ENCODE results near the gene TRIO. TPM values are rescaled to one million over a fixed set of nuclear protein-coding genes. Genes with fewer than 3 reads are reported as not detected.

Gene TRIO
- total and polyA plus RNA-seq, 2 of the 8 experiments (the other 6 are each of a cell fraction or from before 2014, with no cell fraction given): 35.1 to 69.1 TPM

DNA sequence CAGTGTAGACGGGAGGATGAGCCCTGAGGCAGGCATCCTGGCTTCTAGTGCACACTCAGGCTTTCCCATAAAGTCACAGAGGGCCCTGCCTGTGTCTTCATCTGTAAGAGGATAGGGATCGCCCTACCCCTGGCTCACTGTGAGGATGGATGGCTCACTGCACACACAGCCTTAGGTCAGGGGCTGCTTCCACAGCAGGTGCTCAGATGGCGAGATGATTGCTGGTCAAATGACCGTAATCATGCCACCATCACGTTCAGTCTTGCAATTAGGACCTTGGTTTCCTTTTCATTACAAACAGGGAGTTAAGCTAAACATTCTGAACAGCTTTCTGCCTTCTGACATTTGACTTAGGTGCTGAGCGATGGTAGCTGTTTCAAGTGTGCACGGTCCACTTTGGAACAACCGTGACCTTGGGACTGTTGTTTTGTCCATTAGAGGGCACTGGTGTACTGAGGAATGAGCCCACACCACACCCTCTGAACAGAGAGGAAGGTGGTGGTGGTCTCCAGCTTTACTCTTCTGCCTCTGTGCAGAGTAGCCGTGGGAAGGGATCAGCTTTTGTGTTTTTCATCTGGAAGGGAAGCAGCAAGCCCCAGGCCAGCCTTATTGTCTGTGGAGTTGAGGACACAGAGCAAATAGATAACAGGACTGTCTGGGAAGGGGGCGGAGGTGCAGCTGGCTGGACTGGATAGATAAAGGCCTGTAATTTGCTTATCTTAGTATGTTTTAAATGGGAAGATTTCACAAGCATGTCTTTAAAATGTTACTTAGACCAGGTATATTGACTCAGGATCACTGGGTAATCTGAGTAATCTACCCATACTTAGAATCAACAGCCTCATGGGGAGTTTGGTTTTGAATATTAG, 183.1 kb downstream of the TRIO start:
- no peak overlapping the region for H2AFZ ChIP-seq (ENCODE audit: low read length)
- H3K4me1 ChIP-seq (replicated peaks in 1 of 4; ENCODE audit: control insufficient read depth in 3 of 4, insufficient read depth in 4 of 4, low read length in 3 of 4): peaks cover 0 to 12% (median 1%) of the 10 kb centered on the region in 4 experiments; a peak in 3 of 7 replicates
- H3K18ac ChIP-seq (ENCODE audit: extremely low read depth, low read length): no peak overlapping the region
- no peak overlapping the region for H2BK20ac ChIP-seq (ENCODE audit: low read length)
- TF ChIP-seq SIN3A (conservative IDR thresholded peaks at IDR 0.05 in 1 of 2, IDR thresholded peaks at IDR 0.05 in 1 of 2; ENCODE audit: low read depth in 1 of 2, low read length in 2 of 2) (no peak), CTCF (IDR thresholded peaks at IDR 0.05; ENCODE audit: control extremely low read depth in 1 of 3, insufficient read depth in 1 of 3, low read depth in 1 of 3, low read length in 3 of 3) (peak; percentile 50 to 75 (median 59)), RAD21 (IDR thresholded peaks at IDR 0.05 in 1 of 2, conservative IDR thresholded peaks at IDR 0.05 in 1 of 2; ENCODE audit: low read depth in 2 of 2, low read length in 2 of 2) (peak; percentile 74 to 82)
- H3K56ac ChIP-seq (replicated peaks; ENCODE audit: insufficient read length, low read depth, low read length): no peak overlapping the region
- no peak overlapping the region for H3K14ac ChIP-seq (ENCODE audit: insufficient read length)
- ChIA-PET POLR2A (ENCODE audit: partially characterized antibody) (interaction anchor here (1.0 kb wide), 1 partner anchor 10 kb away, joined by 3 read pairs; no protein-coding TSS in a partner anchor), CTCF (ENCODE audit: partially characterized antibody) (interaction anchor here (0.6 to 10.5 kb wide), 32 partner anchors 9 to 349 kb away, joined by 3 to 155 read pairs (median 4); no protein-coding TSS in a partner anchor)
- H3K9ac ChIP-seq (replicated peaks in 1 of 4; ENCODE audit: extremely low read depth in 1 of 4, low read depth in 3 of 4, low read length in 3 of 4): no peak overlapping the region
- no peak overlapping the region for H3K23ac ChIP-seq (ENCODE audit: insufficient read length)
- DNase-seq (ENCODE audit: low read depth in 1 of 2, low spot score in 2 of 2) (no peak), FAIRE-seq (no peak)
- no peak overlapping the region for H3K4ac ChIP-seq (replicated peaks; ENCODE audit: insufficient read length, low read depth, low read length)
- H2BK15ac ChIP-seq (ENCODE audit: low read length): no peak overlapping the region
- 84% methylated on average over 10 of the region's 10 CpGs; no CpG with 5 or more reads in 1 of the 2 experiments for WGBS, 2 experiments (ENCODE audit: extremely low coverage in 1 of 2, insufficient coverage in 1 of 2, insufficient read length in 1 of 2, insufficient replicate concordance in 2 of 2, low coverage in 1 of 2, low lambda C conversion rate in 2 of 2, missing lambda C conversion rate in 1 of 2)
- peaks cover under 1 to 2% of the 10 kb centered on the region in 2 experiments; a peak in 2 of 4 replicates for H3K9me3 ChIP-seq (ENCODE audit: insufficient read depth in 2 of 2, low read depth in 1 of 2, low read length in 1 of 2)
- peaks cover 0 to 6% of the 10 kb centered on the region in 2 experiments for H4K20me1 ChIP-seq (replicated peaks in 1 of 2; ENCODE audit: control insufficient read depth in 1 of 2, insufficient read depth in 2 of 2, low read length in 2 of 2)
- H3K27me3 ChIP-seq (replicated peaks in 1 of 4; ENCODE audit: control insufficient read depth in 3 of 4, extremely low read depth in 1 of 4, insufficient read depth in 3 of 4, low read length in 3 of 4): no peaks in the 10 kb centered on the region
- peak overlapping the region; percentile 23 for H4K91ac ChIP-seq (replicated peaks; ENCODE audit: insufficient read length, low read length)
- peaks cover 0 to 10% (median 3%) of the 10 kb centered on the region in 4 experiments; a peak in 4 of 8 replicates for H3K36me3 ChIP-seq (ENCODE audit: control insufficient read depth in 2 of 4, insufficient read depth in 4 of 4, low read length in 3 of 4)
- H3K79me1 ChIP-seq (ENCODE audit: low read depth, low read length): no peaks in the 10 kb centered on the region; the same call in 1 of the 2 replicates
- H2BK120ac ChIP-seq (replicated peaks; ENCODE audit: low read depth, low read length): no peak overlapping the region
- H3K27ac ChIP-seq (ENCODE audit: low read depth, low read length): no peak overlapping the region
- no peak overlapping the region for H2BK12ac ChIP-seq (ENCODE audit: low read depth, low read length)
- H3K79me2 ChIP-seq (ENCODE audit: control insufficient read depth in 1 of 2, insufficient read depth in 2 of 2, low read length in 2 of 2): no peaks in the 10 kb centered on the region
- H3K4me3 ChIP-seq (ENCODE audit: extremely low read depth in 1 of 4, insufficient read depth in 2 of 4, low read depth in 3 of 4, low read length in 4 of 4): no peak overlapping the region
- H4K5ac ChIP-seq (ENCODE audit: insufficient read length, low read depth, low read length): no peak overlapping the region
- H4K8ac ChIP-seq (ENCODE audit: extremely low read depth, insufficient read depth, low read length): no peak overlapping the region
- no peak overlapping the region for H2AK5ac ChIP-seq (ENCODE audit: low read depth, low read length)
- H2BK5ac ChIP-seq (ENCODE audit: low read depth, low read length): no peak overlapping the region
- H3K23me2 ChIP-seq (ENCODE audit: low read depth, low read length): no peaks in the 10 kb centered on the region
- no peak overlapping the region for H3K4me2 ChIP-seq (ENCODE audit: insufficient read depth in 1 of 2, low read depth in 2 of 2, low read length in 2 of 2)
